ENCODE results near the gene RNF152. TPM values are rescaled to one million over a fixed set of nuclear protein-coding genes. Genes with fewer than 3 reads are reported as not detected.

RNF152 gene
- total RNA-seq, 1 experiment from 2014 or later = 0.18 TPM

DNA sequence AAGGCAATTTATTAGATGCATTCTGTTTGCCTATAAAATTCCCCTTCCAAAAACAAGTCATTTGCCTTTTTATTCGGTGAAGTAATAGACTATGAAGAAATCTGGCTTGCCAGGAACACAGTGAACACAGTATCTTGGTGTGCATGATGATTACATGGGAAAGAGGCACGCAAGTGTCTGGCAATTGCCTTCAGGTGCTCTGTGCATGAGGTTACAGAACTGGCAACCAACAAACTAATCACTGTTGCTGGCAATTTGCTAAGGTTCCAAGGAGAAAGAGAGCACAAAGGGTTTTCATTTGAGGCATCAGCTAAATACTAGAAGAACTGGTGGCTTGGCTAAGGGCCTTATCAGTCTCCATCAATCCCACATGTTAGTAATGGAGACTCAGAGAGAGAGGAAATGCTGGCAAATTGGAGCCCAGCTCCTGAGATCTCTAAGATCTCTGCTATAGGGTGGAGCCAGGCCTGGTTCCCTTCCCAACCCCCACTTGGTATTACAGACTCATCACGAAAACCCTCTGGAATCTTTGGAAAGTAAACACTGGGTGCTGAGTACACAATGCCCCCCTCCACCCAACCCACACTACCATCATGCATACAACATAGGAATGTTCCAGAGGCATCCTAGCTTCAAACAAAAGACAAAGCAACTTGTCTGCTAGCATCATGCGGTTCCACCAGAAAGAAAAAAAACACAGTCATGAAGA is 10.4 kb downstream of the RNF152 start:
- BruUV-seq (replicated peaks) = no TSS peak
- ATAC-seq (no peak), DNase-seq (ENCODE audit: low read depth, low spot score) (no peak)
- Histone ChIP-seq H3K27me3 (ENCODE audit: control insufficient read depth, insufficient read depth, low read length) (no peaks in the 10 kb centered on the region), H3K4me1 (ENCODE audit: control insufficient read depth, insufficient read depth, low read length) (no peaks in the 10 kb centered on the region), H3K4me3 (ENCODE audit: low read depth in 2 of 2, low read length in 2 of 2) (no peak overlapping the region), H3K36me3 (ENCODE audit: control insufficient read depth, insufficient read depth, low read length) (no peaks in the 10 kb centered on the region), H3K9me3 (ENCODE audit: control insufficient read depth, insufficient read depth, low read depth, low read length) (no peaks in the 10 kb centered on the region), H3K27ac (ENCODE audit: low read length) (no peak overlapping the region)
- in situ Hi-C loops (cut with HindIII; ENCODE audit: low pct_unique_long_range_greater_than_20kb, low sequenced_read_pairs) (no loop called here), intact Hi-C loops (cut with micrococcal nuclease; ENCODE audit: unreplicated experiment) (no loop called here)
- ChIA-PET CTCF (no interaction called here), POLR2A (no interaction called here)
- TF ChIP-seq CTCF (IDR thresholded peaks at IDR 0.05) (no peak), POLR2AphosphoS5 (IDR thresholded peaks at IDR 0.05; ENCODE audit: low read depth, low read length) (no peak), REST (IDR thresholded peaks at IDR 0.05; ENCODE audit: insufficient read depth in 1 of 2, low read depth in 2 of 2, low read length in 1 of 2) (no peak), TCF7L2 (IDR thresholded peaks at IDR 0.05; ENCODE audit: low read depth, low read length) (no peak), SIN3A (IDR thresholded peaks at IDR 0.05; ENCODE audit: borderline replicate concordance, insufficient read depth, low read depth, low read length) (no peak)

DNA sequence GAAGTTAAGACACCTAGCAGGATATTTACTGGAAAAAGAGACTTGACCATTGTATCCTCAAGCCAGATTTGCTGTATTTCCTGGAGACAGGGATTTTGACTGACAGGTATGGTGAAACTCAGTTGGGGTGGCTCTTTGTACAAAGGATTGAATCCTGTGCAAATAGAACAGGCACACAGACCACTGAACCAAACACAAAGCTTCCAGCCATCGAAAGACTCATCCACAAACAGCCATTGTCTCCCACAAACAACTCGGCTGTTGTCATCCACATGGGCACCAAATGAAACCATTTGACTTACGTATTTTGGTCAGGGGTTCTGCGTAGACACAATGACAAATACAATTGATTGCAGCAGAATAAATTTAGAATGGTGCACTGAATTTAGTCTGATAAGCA is 15.9 kb downstream of the RNF152 start:
- ChIA-PET POLR2A (no interaction called here), CTCF (no interaction called here)
- intact Hi-C loops (cut with micrococcal nuclease; ENCODE audit: unreplicated experiment) (no loop called here), in situ Hi-C loops (cut with HindIII; ENCODE audit: low pct_unique_long_range_greater_than_20kb, low sequenced_read_pairs) (no loop called here)
- DNase-seq (ENCODE audit: low read depth, low spot score) (no peak), ATAC-seq (no peak)
- TF ChIP-seq TCF7L2 (IDR thresholded peaks at IDR 0.05; ENCODE audit: low read depth, low read length) (no peak), CTCF (IDR thresholded peaks at IDR 0.05) (no peak), POLR2AphosphoS5 (IDR thresholded peaks at IDR 0.05; ENCODE audit: low read depth, low read length) (no peak), SIN3A (IDR thresholded peaks at IDR 0.05; ENCODE audit: borderline replicate concordance, insufficient read depth, low read depth, low read length) (no peak), REST (IDR thresholded peaks at IDR 0.05; ENCODE audit: insufficient read depth in 1 of 2, low read depth in 2 of 2, low read length in 1 of 2) (no peak)
- no peaks in the 10 kb centered on the region for H3K4me1 ChIP-seq (ENCODE audit: control insufficient read depth, insufficient read depth, low read length)
- no TSS peak for BruUV-seq (replicated peaks)
- no peak overlapping the region for H3K27ac ChIP-seq (ENCODE audit: low read length)
- no peaks in the 10 kb centered on the region for H3K9me3 ChIP-seq (ENCODE audit: control insufficient read depth, insufficient read depth, low read depth, low read length)
- no peaks in the 10 kb centered on the region for H3K27me3 ChIP-seq (ENCODE audit: control insufficient read depth, insufficient read depth, low read length)
- no peak overlapping the region for H3K4me3 ChIP-seq (ENCODE audit: low read depth in 2 of 2, low read length in 2 of 2)
- H3K36me3 ChIP-seq (ENCODE audit: control insufficient read depth, insufficient read depth, low read length) = no peaks in the 10 kb centered on the region

Measured in Panc1 (cell line).